Immature natural killer cell (primary cell): ENCODE measurements around the gene GAPDHS. TPM values are rescaled to one million over a fixed set of nuclear protein-coding genes. Genes with fewer than 3 reads are reported as not detected.

Experiments used
- DNase-seq, 3 donors: peaks; one replicate each; pipeline ENCODE4 v3.0.0; 2022; ENCODE audit warnings: mixed read lengths in 1 of 3
- H3K27ac Mint-ChIP-seq, 6 donors: one replicate each; pipeline ENCODE4 v1.8.0; 2020; ENCODE audit warnings: mixed read lengths in 6 of 6, mild to moderate bottlenecking in 5 of 6, inconsistent platforms in 4 of 6, moderate library complexity in 3 of 6
- H3K27me3 Mint-ChIP-seq, 3 donors: one replicate each; pipeline ENCODE4 v1.8.0; 2020 to 2021; ENCODE audit warnings: low read depth in 3 of 3, mild to moderate bottlenecking in 3 of 3, mixed read lengths in 3 of 3, moderate library complexity in 3 of 3, inconsistent platforms in 1 of 3
- H3K36me3 Mint-ChIP-seq, 3 donors: one replicate each; pipeline ENCODE4 v1.8.0; 2020; ENCODE audit warnings: mixed read lengths in 3 of 3, inconsistent platforms in 2 of 3, mild to moderate bottlenecking in 2 of 3
- H3K4me1 Mint-ChIP-seq, 2 donors: one replicate each; pipeline ENCODE4 v1.8.0; 2020; ENCODE audit warnings: inconsistent platforms in 2 of 2, mild to moderate bottlenecking in 2 of 2, mixed read lengths in 2 of 2, moderate library complexity in 1 of 2
- H3K4me3 Mint-ChIP-seq, 5 donors: one replicate each; pipeline ENCODE4 v1.8.0; 2020; ENCODE audit warnings: mild to moderate bottlenecking in 5 of 5, mixed read lengths in 5 of 5, inconsistent platforms in 3 of 5, moderate library complexity in 3 of 5
- H3K9me3 Mint-ChIP-seq, 6 donors: one replicate each; pipeline ENCODE4 v1.8.0; 2020; ENCODE audit warnings: mild to moderate bottlenecking in 6 of 6, mixed read lengths in 6 of 6, inconsistent platforms in 4 of 6, moderate library complexity in 3 of 6
- polyA plus RNA-seq, 3 donors: library from polyadenylated mRNA; unstranded; fragments of 300-500 nt; fragmentation: Illumina TruSeq; gene quantifications; one replicate each; pipeline ENCODE4 v1.2.3, GENCODE V29; 2021

Gene GAPDHS
- polyA plus RNA-seq, 3 donors from 2014 or later: not detected

GRCh38 chr19:35585848-35586247 lies 52.6 kb downstream of the GAPDHS start, which contains the start of gene PMIS2:
Gene PMIS2, plus strand, starts transcription at chr19:35586173. Its CDS starts 87 bp downstream, at chr19:35586260.
- H3K27me3 Mint-ChIP-seq: peaks cover 0 to 9% (median 2%) of the 10 kb centered on the region in 3 donors
- H3K9me3 Mint-ChIP-seq: no peaks in the 10 kb centered on the region
- H3K27ac Mint-ChIP-seq: no peak within 1 kb of the TSS
- no peaks in the 10 kb centered on the region for H3K4me1 Mint-ChIP-seq
- no peak within 1 kb of the TSS for H3K4me3 Mint-ChIP-seq
- no peaks in the 10 kb centered on the region for H3K36me3 Mint-ChIP-seq
- DNase-seq: no peak

GRCh38 chr19:35587321-35587720 lies 54.1 kb downstream of the GAPDHS start:
- no peak for DNase-seq
- H3K4me3 Mint-ChIP-seq: no peak overlapping the region
- H3K36me3 Mint-ChIP-seq: no peaks in the 10 kb centered on the region
- no peaks in the 10 kb centered on the region for H3K4me1 Mint-ChIP-seq
- H3K27me3 Mint-ChIP-seq: peaks cover 0 to 7% (median 2%) of the 10 kb centered on the region in 3 donors
- no peak overlapping the region for H3K27ac Mint-ChIP-seq
- H3K9me3 Mint-ChIP-seq: no peaks in the 10 kb centered on the region

GRCh38 chr19:35590875-35591274 lies 57.6 kb downstream of the GAPDHS start:
- H3K9me3 Mint-ChIP-seq: no peaks in the 10 kb centered on the region
- no peak overlapping the region for H3K4me3 Mint-ChIP-seq
- H3K27me3 Mint-ChIP-seq: peaks cover 0 to 4% (median 3%) of the 10 kb centered on the region in 3 donors
- DNase-seq: no peak
- no peaks in the 10 kb centered on the region for H3K36me3 Mint-ChIP-seq
- H3K27ac Mint-ChIP-seq: no peak overlapping the region
- H3K4me1 Mint-ChIP-seq: no peaks in the 10 kb centered on the region

DNA sequence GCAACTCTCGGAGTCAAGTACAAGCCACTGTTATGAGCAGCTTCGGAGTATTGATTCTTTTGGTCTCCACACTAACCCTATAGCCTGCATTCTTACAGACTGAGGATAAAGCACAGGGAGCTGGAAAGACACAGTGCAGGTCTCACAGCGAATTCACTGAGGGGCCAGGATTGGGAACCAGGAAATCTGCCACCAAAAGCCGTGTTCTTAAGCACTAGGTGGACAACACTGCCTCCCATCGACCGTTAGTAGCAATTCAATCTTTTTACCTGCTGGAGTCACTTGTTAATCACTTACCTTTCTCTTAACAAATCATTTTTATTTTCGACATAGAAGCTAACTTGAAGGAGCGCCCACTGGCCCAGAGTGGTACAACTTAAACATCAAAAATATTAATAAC lies 59.0 kb downstream of the GAPDHS start:
- Mint-ChIP-seq H3K9me3 (no peaks in the 10 kb centered on the region), H3K27ac (no peak overlapping the region), H3K27me3 (peaks cover 2 to 4% (median 2%) of the 10 kb centered on the region in 3 donors), H3K36me3 (no peaks in the 10 kb centered on the region), H3K4me1 (no peaks in the 10 kb centered on the region), H3K4me3 (no peak overlapping the region)
- DNase-seq: peak in 2 of 3 donors; percentile 12 to 23

Other genes with a start within 250 kb of the GAPDHS start
- not detected for gene MAG, start 241.3 kb upstream of the GAPDHS start, polyA plus RNA-seq
- gene CD22, start 204.3 kb upstream of the GAPDHS start, polyA plus RNA-seq: 1 to 10 TPM in 1 of 3 donors, under 1 TPM in 1, not detected in 1; 0.93 to 2.2 TPM
- not detected for gene FFAR1, start 185.6 kb upstream of the GAPDHS start, polyA plus RNA-seq
- gene FFAR3, start 175.0 kb upstream of the GAPDHS start, polyA plus RNA-seq: not detected
- not detected for gene GPR42, start 162.4 kb upstream of the GAPDHS start, polyA plus RNA-seq
- 1 to 10 TPM in 1 of 3 donors, under 1 TPM in 2; 0.12 to 1.6 (median 0.15) TPM for gene FFAR2, start 85.2 kb upstream of the GAPDHS start, polyA plus RNA-seq
- gene KRTDAP, start 43.0 kb upstream of the GAPDHS start, polyA plus RNA-seq: not detected
- gene DMKN, start 19.8 kb upstream of the GAPDHS start, polyA plus RNA-seq: 10 to 100 TPM in 2 of 3 donors, 1 to 10 TPM in 1; 5.0 to 24.5 (median 20.3) TPM
- not detected for gene SBSN, start 5.1 kb upstream of the GAPDHS start, polyA plus RNA-seq
- gene TMEM147, start 12.2 kb downstream of the GAPDHS start, polyA plus RNA-seq: 100 to 1,000 TPM; 117 to 184 (median 151) TPM
- gene ATP4A, start 30.2 kb downstream of the GAPDHS start, polyA plus RNA-seq: not detected
- not detected for gene PMIS2, start 52.7 kb downstream of the GAPDHS start, polyA plus RNA-seq
- 1 to 10 TPM in 2 of 3 donors, under 1 TPM in 1; 0.98 to 7.5 (median 6.0) TPM for gene HAUS5, start 79.3 kb downstream of the GAPDHS start, polyA plus RNA-seq
- gene RBM42, start 95.6 kb downstream of the GAPDHS start, polyA plus RNA-seq: 10 to 100 TPM; 51.4 to 91.8 (median 72.7) TPM
- under 1 TPM; 0.55 to 0.79 (median 0.68) TPM for gene ETV2, start 108.3 kb downstream of the GAPDHS start, polyA plus RNA-seq
- gene COX6B1, start 114.9 kb downstream of the GAPDHS start, polyA plus RNA-seq: 1,000 to 10,000 TPM in 1 of 3 donors, 100 to 1,000 TPM in 2; 711 to 1,050 (median 736) TPM
- gene UPK1A, start 133.1 kb downstream of the GAPDHS start, polyA plus RNA-seq: not detected
- not detected for gene ZBTB32, start 171.1 kb downstream of the GAPDHS start, polyA plus RNA-seq
- 1 to 10 TPM in 1 of 3 donors, under 1 TPM in 1, not detected in 1; 0.30 to 1.8 TPM for gene KMT2B, start 184.5 kb downstream of the GAPDHS start, polyA plus RNA-seq
- gene IGFLR1, start 209.0 kb downstream of the GAPDHS start, polyA plus RNA-seq: 100 to 1,000 TPM in 2 of 3 donors, 10 to 100 TPM in 1; 94.6 to 116 (median 109) TPM
- gene U2AF1L4, start 212.0 kb downstream of the GAPDHS start, polyA plus RNA-seq: 10 to 100 TPM; 11.8 to 21.4 (median 15.8) TPM
- 100 to 1,000 TPM; 127 to 149 (median 129) TPM for gene PSENEN, start 212.2 kb downstream of the GAPDHS start, polyA plus RNA-seq
- gene LIN37, start 215.1 kb downstream of the GAPDHS start, polyA plus RNA-seq: 10 to 100 TPM in 2 of 3 donors, 1 to 10 TPM in 1; 9.7 to 15.2 (median 12.6) TPM
- gene HSPB6, start 223.6 kb downstream of the GAPDHS start, polyA plus RNA-seq: not detected
- 1 to 10 TPM; 1.2 to 7.8 (median 2.2) TPM for gene PROSER3, start 224.7 kb downstream of the GAPDHS start, polyA plus RNA-seq
- gene ARHGAP33, start 242.1 kb downstream of the GAPDHS start, polyA plus RNA-seq: under 1 TPM in 1 of 3 donors, not detected in 2; 0.37 TPM